Activated CD4-positive, CD25-positive, alpha-beta regulatory T cell treated with anti-CD3 and anti-CD28 coated beads, Interleukin-2, amount 50 U/mL, for 72 hours (primary cell): ENCODE data around the gene MARK3.
"Not testable (repeated sequence)": the region's sequence is repeated elsewhere in the genome, so short reads cannot be mapped to it uniquely, and the experiment has no call there.

Experiments
- DNase-seq: peaks from one replicate; pipeline ENCODE4 v3.0.0; 2021

MARK3 gene

DNA sequence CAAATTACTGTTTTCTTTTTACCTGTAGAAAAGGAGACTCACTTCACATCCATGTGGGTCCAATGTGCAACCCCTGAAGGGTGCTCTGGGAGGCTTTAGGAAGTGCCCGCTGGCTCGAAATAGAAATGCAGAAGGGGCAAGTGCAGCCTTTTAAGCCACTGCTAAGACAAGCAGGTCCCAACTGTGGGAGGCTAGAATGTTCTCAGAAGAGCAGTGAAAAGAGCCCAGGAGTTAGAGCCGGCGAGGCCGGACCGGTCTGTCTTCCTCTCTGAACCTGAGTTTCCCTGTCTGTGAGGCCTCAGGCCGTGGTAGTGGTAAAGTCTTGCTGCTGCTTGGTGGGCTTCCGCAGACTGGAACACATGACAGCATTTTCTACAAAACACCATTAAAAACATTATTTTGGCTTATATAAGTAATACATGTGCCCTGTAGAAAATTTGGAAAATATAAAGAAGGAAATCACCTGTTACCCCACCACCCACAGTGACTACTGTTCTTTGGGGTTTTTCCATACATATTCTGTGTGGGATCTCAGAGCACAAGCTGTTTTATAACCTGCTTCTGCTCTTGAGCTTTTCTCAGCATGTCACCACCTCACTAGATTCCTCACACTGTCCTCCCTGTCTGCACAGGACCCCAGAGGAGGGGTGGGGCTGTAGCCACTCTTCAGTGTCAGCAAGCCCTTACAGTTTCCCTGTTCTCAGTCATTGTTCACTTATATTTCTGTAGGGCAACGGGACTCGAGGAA lies 131.4 kb downstream of the MARK3 start:
- peak; percentile 18 for DNase-seq

DNA sequence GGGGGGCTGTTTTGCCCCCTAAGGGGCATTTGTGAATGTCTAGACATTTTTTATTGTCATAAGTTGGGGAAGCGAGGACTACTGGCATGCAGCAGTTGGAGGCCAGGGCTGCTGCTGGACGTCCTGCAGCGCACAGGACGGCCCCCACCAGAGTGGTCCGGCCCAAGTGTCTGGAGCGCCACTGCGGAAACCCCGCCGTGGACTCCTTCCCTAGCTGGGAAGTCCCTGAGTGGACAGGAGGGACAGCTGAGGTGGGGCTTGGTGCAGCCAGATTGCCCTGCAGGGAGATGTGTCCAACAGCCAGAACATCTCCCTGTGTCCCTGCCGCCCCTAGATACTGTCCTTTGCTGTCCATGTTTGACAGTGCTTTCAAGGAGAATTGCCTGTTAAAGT lies 132.0 kb downstream of the MARK3 start:
- DNase-seq: no peak

DNA sequence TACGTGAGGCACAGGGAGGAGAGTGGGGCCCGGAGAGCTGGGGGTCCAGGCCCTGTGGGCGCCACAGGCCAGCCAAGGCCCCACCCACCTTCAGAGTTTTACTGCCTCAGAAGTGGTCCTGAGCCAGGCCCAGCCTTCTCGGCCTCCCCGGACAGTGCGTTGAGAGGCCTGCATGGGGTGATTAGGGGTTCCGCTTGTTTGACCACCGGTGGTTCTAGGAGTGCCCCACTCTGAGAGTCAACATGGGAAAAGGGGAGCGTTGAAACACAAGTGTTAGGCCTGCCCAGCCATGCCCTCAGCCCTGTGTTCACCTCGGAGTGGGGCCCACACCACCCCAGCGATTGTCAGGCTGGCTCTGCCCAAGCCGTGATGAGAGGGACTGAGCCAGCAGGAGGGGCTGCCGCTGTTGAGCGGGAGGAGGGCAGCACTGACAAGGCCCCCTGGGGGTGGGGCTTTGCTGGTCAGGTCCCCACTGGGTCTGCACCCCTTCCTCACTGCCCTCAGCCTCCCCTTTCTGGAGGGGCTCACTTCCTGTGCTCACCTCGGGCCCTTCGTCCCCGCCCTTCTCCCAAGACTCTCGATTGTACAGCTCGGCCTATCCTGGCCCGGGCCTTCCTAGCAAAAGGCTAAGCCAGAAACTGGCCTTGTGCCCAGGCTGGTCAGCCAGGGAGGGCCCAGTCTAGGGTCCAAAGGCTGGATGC lies 132.7 kb downstream of the MARK3 start:
- no peak for DNase-seq

DNA sequence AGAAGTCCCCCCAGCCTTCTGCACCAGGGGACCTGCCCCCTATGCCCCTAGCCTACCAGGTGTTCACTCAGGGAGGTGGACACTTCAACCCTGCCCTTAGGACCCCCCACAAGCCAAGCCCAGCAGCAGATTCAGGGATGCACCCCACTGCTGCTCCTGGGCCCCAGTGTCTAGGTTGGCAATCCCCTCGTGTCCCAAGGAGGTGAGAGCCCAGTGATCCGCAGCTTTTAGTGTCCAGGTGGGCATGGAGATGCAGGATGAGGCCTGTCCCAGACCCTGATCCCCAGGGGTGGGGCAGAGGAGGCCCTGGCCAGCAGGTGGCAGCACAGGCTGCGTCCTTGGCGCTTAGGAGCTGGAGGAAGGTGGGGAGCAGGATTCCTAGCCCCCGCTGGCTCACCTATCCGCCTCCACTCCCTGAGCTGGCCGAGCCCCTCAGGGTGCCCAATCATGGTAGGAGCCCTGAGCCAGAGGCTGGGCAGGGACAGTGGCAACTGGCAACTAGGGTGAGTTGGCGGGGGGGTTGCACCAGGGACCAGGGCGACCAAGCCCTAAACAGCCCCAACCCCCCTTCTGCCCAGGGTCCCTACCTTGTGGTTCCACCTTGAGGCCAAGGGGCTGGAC lies 133.3 kb downstream of the MARK3 start:
- peak; percentile 63 for DNase-seq

DNA sequence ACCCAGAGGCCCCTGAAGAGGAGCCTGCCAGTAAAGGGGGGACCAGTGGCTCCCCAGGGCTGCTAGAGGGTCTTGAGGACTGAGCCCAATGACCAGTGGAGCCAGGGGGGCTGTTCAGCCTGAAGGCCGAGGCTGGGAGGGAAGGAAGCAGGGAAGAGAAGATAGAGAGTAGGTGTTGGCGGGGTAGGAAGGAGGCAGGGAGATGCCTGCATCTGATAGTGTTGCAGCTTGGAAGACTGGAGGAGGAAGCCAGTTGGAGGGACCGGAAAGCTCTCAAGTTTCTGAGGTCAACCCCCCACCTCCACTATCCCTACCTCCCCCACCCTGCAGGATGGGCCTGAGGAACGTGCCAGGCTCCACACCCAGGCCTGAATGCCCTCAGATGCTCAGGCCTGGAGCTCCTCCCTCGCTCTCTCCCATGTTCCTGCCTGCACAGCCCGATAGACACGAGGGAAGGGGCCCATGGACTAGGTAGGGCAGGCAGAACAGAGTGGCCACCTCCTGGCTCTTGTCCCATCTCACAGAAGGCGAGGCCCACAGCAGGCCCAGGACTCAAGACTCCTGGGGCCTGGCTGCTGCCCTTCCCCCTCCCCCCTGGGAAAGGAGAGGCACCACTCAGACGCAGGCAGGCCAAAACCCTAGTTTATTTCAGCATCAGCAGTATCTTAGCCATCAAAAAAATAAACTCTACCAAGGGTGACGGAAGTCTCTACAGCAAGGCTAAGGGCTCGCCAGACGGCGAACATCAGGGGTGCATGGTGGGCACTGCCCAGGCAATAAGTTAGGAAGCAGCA lies 134.0 kb downstream of the MARK3 start:
- no peak for DNase-seq

DNA sequence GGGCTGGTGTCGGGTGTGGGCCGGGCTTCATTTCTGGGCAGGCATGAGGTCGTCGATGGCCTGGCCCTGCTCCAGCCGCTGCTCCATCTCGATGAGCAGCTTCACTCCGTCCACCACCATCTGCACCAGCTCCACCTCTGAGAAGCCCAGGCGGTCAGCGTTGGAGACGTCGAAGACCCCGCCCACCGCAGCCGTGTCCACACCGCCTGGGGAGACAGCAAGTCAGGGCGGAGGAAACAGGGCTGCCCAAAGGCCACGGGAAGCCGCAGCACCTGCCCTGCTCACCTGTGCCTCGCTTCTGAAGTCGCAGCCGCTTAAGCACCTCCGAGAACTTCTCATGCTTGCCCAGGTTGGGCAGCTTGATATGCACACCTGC lies 134.6 kb downstream of the MARK3 start:
- no peak for DNase-seq

DNA sequence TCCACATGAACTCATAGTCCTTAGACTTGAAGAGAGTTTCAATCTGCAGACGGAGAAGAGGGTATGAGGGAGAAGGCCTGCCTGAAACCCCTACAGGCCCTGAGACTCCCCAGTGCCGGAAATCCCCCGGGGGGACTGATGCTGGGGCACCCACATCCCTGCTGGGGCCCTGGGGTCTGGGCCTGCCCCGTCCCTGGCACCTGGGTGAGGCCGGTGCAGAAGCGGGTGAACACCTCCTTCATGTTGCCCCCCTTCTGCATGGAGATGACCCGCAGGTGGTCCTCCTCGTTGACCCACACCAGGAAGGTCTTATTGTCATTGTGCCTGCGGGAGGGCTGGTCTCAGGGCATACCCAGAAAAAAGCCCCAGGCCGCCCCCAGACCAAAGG lies 135.0 kb downstream of the MARK3 start:
- DNase-seq: no peak

DNA sequence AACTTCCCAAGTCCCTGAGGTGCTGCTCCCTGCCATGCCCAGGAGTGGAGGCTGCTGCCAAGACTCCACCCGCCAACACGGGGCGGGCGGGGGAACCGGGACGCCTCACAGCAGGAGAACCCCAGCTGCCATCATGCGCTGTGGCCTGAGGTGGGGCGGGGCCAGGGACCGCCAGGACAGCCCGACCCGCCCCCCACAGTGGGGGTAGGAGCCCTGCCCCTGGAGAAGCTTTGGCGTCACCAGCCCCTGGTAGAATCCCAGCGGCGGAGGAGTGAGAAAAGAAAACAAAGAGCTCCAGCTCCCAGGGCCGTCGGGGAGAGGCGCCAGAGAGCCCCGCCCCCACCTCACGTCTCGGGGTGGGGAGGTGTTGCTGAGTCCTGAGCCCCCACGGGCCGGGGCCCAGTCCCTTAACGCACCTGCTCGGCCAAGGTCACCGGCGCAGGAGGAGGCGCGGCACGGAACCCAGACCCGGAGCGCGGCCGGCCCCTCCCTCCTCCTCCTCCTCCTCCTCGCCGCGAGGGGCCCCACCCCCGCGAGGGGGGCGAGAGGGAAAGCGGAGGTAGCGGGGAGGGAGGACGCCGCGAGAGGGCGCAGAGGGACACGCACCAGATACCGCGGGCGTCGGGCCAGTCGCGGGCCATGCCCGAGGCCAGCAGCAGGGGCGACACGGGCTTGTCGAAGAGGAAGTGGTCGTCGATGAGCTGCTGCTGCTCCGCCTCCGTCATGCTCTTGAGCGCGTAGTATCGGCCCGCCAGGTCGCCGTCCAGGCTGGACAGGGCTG lies 135.6 kb downstream of the MARK3 start:
- peak; percentile 61 for DNase-seq

DNA sequence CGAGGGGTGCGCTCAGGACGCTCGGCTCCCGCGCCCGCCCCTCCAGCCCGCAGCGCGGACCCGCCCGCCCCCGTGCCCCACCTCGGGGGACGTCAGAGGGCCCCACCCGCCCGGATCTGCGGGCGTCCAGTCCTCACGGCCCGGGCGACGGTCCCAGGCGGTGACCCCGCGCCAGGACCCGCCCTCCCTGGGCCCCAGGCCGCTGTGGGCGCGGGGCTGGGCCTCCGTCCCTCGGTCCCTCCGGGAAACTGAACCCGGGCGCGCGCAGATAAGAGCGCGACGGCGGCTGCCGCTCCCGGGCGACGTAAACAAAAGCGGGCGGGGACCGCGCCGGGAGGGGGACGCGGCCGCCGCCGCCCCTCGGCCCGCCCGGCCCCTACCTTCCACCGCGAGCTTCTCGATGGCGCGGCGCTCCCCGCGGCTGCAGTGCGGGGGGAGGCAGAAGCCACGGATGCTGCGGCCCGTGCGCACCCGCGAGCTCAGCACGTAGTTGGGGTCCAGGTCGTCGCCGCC lies 136.3 kb downstream of the MARK3 start:
- DNase-seq: no peak

DNA sequence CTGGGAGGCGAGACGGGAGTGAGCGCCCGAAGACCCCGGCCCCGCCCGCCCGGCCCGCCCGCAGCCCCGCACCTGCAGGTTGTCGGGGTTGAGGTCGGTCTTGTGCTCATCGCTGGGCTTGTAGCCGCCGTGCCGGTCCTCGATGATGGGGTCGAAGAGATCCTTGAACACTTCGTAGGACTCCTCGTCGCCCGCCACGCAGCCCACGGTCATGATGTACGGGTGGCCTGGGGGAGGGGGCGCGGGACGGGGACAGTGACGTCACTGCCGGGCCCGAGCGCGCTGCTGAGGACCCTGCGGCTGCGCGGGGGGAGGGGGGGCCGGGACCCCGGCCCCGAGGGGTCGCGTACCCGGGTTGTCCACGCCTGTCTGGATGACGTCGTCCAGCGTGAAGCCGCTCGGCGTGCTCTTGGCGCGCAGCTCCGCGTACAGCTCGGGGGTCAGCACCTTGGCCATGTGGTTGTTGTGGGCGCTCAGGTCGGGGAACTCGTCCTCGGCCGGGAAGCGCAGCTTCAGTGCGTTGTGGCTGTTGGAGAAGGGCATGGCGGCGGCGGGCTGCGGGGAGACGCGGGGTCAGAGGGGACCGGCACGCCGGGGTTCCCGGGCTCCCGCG lies 136.8 kb downstream of the MARK3 start:
- no peak for DNase-seq

DNA sequence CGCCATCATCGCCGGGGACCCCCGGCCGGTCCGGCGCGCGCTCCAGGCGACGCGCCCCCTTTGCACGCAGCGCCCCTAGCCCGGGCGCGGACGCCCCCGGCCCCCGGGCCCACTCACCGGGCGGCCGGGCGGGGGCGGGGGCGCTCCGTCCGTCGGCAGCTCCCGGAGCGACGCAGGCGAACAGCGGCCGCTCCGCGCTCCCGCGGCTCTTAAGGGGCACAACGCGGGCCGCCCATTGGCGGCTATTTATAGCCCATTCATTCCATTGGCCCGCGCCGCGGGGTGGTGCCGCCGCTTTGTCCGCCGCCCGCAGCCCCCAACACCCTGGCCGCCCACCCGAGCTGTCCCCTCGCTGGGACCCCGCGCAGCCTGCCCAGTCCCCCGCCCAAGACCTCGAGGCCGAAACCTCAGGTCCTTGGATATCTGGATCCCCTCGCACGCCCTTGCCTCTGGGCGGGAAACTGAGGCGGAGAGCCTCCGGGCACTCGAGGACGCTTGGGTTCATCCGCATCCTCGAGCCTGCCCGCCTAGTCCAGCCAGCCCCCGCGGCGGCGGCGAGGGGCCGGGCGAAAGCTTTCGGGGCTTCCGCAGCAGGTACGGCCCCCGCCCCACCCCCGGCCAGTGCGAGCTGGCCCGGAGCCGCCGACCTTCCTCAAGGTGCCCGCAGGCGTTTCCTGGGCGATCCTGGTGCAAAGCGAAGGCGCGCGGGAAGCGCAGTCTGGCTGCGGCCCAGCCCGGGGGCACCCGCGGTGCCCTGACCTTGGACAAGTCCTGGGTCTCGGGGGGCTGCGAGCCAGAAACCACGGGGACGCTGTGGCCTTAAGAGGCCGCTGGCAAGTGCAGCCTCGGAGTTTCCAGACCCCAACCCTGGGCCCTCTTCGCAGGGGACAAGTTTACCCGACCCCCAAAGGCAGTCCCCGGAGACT lies 137.7 kb downstream of the MARK3 start, which contains the start of gene CKB:
Gene CKB, minus strand, starts transcription at position 182 of the 926 bp plus-strand sequence. CDS start 337 bp downstream, outside the sequence.
- no peak for DNase-seq

DNA sequence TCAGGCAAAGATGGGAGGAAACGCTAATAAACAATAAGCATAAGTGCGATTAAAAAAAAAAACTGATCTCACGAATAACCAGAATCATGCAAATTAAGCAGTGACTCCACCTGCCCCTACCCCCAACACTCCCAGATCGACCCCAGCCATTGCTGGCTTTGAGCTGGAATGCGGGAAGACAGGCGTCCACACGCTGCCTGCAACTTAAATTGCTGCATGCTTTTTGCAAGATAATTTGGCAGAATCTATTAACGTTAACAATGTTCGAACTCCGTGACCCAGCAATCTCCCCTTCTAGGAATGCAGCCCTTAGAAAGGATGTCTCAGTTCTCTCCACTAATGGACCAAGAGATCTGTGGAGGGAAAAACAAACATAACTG lies 138.3 kb downstream of the MARK3 start:
- no peak for DNase-seq

DNA sequence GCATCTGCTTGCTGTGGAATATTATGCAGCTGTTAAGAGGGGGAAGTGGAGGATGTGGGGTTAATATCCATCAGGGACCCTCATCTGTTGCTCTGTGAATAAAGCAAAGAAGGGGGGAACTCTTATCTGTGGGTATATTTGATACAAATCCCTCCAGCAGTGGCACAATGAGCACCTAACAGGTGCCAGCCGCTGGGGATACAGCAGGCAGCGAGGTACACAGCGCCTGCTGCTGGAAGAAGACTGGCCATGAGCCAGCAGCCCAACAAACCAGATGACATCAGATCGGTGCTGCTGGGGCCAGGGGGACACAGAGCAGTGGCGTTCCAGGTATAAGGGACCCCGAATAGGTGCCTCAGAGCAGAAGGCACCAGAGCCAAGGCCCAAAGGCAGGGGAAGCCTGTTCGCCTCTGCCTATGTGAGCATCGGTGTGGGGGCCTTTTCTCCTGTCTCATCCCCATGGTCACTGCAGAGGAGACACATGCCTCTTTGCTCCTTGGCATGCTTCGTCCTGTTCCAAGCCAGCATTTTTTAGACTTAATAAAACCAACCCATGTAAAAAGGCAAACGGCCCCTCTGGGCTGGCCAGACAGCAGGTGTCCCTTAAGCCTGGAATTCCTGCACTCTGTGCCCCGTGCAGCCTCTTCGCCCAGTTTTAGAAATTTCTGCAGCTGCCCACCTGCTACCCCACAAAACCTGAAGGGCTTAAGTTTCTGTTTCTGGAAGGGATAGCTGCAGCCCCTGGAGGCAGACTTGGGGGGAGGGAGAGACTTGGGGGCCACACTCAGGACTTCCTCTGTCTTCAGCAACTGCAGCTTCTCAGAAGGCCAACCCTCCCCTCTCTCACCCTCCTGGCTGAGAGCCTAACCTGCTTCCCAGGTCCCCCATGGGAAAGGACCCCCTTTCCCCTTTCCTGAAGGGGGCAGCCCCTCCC lies 139.1 kb downstream of the MARK3 start:
- no peak for DNase-seq

DNA sequence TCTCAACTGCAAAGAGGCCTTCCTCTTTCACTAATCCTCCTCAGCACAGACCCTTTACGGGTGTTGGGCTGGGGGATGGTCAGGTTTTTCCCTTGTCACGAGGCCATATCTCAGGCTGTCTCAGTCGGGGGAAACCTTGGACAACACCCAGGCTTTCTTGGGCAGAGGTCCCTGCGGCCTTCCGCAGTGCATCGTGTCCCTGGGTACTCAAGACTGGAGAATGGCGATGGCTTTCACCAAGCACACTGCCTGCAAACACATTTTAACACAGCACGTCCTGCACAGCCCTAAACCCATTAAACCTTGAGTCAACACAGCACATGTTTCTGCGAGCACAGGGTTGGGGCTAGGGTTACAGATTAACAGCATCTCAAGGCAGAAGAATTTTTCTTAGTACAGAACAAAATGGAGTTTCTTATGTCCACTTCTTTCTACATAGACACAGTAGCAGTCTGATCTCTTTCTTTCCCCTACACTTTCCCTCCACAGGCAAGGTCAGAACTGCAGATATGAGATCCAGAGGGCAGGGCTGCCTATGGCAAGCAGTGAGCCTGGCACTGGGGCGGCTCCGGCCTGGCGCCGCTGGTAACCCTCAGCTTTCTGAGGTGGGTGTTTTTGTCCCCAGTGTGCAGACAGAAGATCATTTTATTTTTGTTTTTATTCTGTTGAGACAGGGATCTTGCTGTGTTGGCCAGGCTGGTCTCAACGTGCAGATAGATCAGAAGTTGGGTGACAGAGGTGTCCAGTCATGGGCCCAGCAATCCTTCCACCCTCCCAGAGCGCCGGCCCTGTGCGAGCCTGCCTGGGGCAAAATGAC lies 140.4 kb downstream of the MARK3 start:
- DNase-seq: not testable (repeated sequence)

DNA sequence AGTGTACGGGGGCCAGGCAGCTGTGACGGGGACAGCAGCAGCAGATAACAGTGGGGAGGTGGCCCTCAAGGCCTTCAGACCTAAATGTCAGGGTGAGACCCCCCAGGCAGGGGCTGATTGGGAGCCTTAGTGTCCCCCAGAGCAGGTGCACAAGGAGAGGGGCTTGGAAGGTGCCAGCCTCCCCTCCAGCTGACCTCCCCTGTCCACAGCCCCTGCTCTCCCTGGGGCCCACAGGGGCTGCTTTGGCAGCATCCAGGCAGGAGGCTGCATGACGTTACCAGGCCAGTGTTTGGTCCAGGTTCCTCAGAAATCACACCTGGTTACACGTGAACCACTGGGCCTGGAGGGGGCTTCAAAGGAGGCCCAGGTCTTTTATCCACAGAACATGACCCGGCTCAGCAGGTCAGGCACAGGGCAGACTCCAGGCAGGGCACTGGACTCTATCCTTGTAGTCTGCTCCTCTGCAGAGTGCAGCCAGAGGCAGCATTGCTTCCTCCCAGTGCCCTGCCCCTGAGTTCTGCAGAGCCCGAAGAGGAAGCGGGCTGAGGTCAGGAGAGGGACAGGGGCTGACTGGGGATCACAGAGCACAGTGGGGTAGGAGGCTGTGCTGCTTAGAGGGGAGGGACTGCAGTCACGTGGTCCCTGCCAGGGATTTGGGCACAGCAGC lies 141.2 kb downstream of the MARK3 start:
- no peak for DNase-seq

DNA sequence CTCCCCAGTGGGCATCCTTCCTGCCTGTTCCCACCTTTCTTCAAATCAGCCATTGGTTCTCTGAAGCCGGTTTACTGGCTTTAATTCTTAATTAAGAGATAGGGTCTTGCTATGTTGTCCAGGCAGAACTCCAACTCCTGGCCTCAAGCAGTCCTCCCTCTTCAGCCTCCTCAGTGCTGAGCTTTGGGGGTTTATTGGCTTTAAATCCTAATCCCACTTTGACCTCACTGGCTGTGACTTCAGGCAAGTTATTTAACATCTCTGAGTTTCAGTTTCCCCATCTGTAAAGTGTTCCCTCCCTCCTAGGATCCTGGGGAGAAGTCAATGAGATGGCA lies 141.7 kb downstream of the MARK3 start:
- no peak for DNase-seq

DNA sequence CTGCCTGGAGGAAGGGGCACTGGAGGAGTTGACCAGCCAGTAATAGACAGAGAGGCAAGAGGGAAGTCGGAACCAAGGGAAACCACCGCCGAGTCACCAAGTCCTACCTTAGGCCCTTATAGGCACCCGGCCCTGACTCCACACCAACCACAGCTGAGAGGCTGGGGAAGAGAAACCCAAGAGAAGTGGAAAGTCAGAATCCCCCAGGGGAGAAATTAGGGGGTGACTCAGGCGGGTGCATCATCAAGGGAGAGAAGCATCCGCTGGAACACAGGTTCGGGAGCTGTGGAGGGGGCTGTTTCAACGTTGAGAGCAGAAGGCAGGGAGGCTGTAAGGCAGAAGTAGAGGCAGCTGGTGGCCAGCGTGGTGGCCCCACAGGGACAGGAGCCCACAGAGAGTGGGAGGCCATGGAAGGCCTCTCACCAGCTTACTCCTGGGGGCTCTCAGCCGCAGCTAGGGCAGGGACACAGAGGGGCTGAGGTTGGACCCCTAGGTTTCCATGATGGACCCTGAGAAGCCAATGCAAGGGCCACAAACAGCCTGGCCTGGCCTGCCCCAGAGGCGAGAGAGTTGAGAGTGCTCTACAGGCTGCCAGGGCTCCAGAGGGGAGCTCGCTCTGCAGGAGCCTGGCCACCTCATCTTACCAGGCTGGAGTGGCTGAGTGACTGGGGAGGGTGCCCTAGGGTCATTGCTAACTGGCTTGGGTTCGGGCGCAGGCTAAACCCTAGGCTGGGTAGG lies 142.4 kb downstream of the MARK3 start:
- no peak for DNase-seq
